Suppressor macrophage (primary cell): ENCODE measurements around the gene KDM4B.
"Not testable (repeated sequence)": the region's sequence is repeated elsewhere in the genome, so short reads cannot be mapped to it uniquely, and the experiment has no call there.

Experiments
- DNase-seq, 4 experiments: peaks; one replicate each; pipeline ENCODE4 v3.0.0-alpha.2; 2020 to 2022
- total RNA-seq, 17 experiments: gene quantifications; one replicate each; lab custom pipeline; 2026; ENCODE audit warnings: mixed read lengths in 6 of 17, inconsistent platforms in 3 of 17; lab: John Stamatoyannopoulos, UW

KDM4B gene
- total RNA-seq, result 18.0 to 48.8 (median 27.2) reads per million in 17 experiments

DNA sequence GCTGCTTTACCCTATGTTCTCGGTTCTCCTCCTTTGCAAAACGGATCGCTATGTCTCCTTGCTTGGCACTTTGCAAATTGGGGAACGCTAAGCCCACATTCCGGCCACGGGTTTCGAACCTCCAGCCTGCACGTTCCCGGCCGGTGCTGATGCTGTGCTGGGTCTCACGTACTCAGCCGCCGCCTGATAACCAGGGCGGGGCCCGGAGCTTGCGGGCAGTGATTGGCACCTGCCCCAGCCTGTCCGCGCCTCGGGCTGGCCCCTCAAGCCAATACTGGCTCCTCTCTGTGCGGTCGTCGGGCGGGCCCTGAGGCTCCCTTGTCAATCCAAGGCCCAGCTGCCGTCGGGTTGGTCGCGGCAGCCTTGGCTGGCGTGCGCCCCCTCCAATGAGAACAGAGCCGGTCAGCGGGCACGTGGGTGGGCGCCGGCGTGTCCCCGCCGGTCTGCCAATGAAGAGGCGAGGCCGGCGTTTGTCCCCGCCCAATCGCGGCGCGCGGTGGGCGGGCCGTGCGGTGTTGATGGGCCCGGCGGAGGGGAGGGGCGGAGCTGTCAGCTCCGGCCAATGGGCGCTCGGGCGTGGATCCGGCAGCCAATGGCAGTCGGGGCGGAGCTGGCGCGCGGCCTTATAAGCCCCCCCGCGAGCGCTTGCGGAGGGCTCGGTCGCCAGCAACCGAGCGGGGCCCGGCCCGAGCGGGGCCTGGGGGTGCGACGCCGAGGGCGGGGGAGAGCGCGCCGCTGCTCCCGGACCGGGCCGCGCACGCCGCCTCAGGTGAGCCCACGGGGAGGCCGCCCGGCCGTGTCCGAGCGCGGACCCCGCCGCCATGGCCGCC lies at the start of gene KDM4B:
Gene KDM4B, plus strand, starts transcription at position 652 of the 830 bp plus-strand sequence. CDS start 63,778 bp downstream, outside the sequence.
- peak; percentile 100 for DNase-seq

DNA sequence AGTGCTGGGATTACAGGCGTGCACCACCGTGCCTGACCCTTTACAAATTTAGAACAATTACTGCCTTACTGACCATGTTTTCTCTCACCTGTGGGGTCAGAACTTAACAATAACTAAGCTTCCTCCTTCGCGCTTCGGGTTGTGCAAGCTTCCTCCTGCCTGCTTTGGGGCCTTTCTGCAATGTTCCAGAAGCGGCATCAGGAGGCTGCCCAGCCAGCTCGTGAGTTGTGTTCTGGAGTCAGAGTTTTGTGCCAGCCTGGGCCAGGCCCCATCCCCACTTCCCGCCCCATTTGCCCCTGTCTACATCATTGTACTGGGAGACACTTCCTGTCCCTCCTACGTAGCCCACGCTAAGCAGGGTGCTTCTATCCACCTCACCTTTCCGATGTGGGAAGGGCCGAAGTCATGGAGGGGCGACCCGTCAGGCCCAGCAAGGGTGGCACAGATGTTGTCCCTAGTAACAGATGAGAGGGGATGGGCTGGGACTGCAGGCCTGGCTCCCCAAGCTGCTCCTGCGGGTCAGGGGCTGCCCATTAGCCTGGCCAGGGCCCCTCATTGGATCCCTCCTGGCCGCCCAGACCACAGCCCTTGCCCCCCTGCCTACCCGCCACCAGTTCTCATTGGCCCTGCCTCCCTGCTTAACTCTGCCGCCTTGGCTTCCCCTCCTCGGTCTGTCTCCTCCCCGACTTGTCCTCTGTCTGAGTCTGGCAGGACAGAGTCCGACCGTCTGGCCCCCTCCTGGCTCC lies 46.2 kb upstream of the KDM4B start:
- peak; percentile 30 to 67 (median 54) for DNase-seq

DNA sequence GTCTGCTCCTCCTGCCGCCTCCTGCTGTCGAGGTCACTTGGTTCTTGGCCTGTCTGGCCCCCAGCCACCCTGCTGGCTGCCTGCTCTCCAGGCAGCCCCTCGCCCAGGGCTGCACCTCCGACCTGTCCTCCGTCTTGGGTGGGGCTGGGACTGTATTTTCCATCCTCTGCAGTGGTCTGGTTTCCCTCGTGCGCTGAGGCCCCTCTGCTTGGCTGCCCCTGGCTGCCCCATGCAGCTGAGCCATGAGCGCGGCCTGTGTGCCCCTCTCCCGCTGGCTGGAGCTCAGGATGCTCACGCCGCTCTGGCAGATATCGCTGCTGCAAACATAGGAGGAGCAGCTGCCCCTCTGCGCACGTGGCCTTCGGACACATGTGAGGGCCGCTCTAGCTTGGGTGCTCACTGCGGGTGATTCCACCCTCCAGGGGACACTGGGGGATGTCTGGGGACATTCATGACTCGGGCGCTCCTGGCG lies 45.6 kb upstream of the KDM4B start:
- DNase-seq, result no peak

DNA sequence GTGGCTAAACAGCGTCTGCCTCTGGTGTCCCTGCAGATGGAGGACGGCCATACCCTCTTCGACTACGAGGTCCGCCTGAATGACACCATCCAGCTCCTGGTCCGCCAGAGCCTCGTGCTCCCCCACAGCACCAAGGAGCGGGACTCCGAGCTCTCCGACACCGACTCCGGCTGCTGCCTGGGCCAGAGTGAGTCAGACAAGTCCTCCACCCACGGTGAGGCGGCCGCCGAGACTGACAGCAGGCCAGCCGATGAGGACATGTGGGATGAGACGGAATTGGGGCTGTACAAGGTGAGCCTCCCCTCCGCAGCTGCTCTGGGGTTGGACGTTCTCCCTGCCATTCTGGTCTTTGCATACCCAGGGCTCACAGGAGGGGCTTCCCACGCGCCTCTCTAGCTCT lies 39.7 kb upstream of the KDM4B start:
- DNase-seq, result no peak

DNA sequence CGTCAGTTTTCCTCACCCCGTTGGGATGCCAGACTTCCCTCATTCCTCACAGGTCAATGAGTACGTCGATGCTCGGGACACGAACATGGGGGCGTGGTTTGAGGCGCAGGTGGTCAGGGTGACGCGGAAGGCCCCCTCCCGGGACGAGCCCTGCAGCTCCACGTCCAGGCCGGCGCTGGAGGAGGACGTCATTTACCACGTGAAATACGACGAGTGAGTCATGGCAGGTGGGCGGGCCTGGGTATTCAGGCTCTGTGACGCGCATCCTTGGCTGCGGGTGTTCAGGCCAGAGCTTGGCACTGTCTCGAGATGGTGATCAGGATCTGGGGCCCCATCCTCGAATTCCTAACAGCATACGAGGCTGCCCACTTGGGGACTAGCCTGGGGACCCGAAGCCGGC lies 38.2 kb upstream of the KDM4B start:
- no peak for DNase-seq

DNA sequence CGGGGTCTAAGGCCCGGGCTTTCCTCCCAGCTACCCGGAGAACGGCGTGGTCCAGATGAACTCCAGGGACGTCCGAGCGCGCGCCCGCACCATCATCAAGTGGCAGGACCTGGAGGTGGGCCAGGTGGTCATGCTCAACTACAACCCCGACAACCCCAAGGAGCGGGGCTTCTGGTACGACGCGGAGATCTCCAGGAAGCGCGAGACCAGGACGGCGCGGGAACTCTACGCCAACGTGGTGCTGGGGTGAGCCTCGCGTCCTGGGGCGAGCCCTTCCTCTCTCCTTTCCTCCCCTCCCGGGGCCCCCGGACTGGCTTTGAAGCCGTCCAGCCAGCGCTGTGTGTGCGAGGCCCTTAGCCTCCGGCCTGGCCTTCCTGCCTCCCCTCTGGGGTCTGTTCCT lies 36.2 kb upstream of the KDM4B start:
- DNase-seq, result no peak

DNA sequence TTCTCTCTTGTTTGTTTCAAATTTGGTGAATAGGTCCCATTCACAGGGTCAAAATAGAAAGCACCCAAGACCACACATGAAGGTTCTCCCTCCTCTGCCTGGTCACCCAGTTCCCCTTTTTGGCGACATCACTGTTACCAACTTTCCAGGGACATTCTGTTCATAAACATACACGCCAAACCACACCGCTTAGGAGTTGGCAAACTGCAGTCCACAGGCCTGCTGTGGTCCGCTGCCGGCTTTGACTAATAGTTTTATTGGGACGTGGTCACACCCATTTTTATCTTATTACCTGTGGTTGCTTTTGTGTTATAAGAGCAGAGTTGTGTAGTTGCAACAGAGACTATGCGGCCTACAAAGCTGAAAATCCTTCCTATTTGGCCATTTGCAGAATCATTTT lies 35.4 kb upstream of the KDM4B start:
- peak in 1 of 4 experiments; percentile 23 for DNase-seq

DNA sequence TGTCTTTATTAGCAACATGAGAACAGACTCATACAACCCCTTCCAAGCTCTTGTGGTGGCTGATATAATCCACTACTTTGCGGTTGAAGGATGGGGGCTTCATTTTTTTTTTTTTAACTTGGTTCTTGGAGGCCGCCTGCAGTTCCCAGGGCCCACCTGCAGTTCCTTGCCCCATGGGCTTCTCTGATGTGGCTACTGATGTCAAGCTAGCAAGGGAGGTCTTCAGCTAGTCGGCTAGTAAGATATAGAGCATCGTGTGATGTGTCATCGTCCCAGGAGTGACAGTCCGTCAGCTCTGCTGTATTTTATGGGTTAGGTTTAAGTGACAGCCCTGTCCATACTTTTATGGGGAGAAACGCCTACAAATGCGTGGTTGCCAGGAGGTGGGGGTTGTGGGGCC lies 33.5 kb upstream of the KDM4B start:
- no peak for DNase-seq

DNA sequence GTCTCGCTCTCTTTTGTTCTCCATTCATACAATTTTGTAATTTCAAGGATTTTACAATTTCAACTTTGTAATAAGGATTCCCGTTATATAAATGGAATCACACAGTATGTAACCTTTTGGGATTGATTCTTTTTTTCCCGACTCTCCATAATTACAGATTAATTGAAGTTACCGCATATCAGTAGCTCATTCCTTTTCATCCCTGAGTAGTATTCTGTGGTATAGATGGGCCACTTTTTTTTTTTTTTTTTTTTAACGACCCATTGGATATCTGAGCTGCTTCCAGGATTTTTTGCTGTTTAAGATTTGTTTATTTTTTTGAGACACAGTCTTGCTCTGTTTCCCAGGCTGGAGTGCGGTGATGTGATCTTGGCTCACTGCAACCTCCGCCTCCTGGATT lies 31.9 kb upstream of the KDM4B start:
- DNase-seq, result no peak

DNA sequence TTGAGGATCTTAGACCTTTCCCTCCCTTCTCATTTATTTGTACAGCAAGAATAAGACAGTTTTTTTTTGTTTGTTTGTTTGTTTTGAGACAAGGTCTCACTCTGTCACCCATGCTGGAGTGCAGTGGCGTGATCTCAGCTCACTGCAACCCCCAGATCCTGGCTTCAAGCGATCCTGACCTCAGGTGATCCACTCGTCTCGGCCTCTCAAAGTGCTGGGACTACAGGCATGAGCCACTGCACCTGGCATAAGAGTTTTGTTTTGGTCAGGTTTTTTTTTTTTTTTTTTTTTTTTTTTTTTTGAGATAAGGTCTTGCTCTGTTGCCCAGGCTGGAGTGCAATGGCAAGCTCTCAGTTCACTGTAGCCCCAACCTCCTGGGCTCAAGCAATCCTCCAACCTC lies 30.5 kb upstream of the KDM4B start:
- DNase-seq, result not testable (repeated sequence)

DNA sequence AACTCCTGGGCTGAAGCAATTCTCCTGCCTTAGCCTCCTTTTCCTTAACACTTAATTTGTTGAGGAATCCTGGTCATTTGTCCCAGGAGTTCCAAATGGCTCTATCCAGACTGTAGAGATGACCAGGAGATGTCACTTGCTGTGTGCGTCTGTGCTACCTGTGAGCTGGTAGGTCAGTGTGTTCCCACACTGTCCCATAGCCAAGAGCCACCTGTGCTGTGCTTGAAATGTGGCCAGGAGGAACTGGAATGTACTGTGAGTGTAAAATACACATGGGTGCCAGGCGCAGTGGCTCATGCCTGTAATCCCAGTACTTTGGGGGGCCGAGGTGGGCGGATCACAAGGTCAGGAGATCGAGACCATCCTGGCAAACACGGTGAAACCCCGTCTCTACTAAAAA lies 29.4 kb upstream of the KDM4B start:
- no peak for DNase-seq

DNA sequence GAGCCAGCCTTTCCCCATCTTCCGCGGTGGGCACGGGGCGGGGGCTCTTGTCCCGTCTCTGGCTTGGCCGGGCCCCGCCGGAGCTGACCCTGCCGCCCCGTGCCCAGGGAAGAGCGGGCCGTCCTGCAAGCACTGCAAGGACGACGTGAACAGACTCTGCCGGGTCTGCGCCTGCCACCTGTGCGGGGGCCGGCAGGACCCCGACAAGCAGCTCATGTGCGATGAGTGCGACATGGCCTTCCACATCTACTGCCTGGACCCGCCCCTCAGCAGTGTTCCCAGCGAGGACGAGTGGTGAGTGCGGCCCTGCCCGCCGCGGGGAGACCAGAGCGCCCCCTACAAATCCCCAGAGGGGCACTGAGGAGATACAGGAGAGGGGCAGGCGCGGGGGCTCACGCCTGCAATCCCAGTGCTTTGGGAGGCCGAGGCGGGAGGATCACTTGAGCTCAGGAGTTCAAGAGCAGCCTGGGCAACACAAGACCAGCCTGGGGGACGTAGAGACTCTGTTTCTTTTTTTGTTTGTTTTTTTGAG lies 27.2 kb upstream of the KDM4B start:
- DNase-seq, result not testable (repeated sequence)

DNA sequence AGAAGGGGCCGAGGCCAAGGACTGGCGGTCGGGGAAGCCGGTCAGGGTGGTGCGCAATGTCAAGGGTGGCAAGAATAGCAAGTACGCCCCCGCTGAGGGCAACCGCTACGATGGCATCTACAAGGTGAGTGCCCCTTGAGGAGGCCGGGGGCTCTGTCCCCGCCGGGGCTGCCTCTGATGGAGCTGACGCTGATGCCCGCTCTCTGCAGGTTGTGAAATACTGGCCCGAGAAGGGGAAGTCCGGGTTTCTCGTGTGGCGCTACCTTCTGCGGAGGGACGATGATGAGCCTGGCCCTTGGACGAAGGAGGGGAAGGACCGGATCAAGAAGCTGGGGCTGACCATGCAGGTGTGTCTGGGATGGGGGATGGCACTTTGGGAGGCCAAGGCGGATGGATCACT lies 18.3 kb upstream of the KDM4B start:
- peak in 3 of 4 experiments; percentile 14 to 42 (median 37) for DNase-seq

DNA sequence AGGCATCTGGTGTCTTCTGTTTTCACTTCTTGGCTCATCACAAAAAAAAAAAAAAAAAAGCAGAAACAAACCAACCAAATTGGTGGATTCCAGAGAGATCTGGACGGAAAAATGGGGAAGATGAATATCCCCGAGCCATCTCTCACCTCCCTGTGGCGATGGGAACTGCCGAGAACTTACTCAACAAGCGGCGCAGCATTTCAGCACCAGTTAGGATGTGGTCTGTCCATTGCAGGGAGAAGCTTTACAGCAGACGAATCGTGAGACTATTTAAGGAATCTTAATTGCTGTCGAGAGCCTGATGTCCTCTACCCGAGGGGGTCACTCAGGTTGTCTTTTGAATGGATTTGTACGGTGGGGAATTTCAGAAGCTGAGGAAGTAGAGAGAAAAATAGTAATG lies 17.3 kb upstream of the KDM4B start:
- peak; percentile 11 to 74 (median 54) for DNase-seq

DNA sequence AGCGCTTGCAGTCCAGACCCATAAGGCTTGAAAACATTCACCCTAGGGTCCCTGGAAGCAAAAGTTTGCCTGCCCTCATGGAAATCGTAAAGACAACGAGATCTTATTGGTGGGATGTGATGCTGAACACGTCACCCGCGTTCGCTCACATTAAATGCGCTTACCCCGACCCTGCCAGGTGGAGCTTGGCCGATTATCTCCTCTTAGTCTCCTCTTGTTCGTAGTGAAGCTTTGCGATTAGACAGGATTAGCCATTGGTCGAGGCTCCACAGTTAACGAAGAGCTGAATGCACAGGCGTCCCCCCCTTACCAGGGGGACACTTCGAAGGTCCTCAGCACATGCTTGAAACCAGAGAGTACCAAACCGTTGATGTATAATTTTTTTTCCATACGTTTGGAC lies 16.0 kb upstream of the KDM4B start:
- no peak for DNase-seq

DNA sequence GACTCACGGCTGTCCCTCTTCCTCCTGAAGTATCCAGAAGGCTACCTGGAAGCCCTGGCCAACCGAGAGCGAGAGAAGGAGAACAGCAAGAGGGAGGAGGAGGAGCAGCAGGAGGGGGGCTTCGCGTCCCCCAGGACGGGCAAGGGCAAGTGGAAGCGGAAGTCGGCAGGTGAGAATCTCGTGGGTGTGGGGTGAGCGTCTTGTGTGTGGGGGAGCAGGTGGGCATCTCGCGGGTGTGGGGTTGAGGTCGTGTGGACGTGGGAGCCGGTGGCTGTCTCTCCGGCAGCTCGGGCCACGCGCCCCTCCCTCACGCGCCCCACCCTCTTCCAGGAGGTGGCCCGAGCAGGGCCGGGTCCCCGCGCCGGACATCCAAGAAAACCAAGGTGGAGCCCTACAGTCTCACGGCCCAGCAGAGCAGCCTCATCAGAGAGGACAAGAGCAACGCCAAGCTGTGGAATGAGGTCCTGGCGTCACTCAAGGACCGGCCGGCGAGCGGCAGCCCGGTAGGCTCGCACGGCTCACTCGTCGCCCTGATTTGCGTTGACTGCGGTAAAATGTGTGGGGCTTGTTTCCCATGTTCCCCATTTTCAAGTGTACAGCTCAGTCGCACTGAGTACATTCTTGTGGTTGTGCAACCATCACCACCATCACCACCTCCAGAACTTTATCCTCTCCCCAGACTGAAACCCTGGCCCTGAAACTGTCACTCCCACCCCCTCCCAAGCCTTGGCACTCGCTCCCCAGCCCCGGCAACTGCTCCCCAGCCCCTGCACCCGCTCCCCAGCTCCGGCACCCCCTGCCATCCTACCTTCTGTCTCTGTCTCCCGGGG lies 14.4 kb upstream of the KDM4B start:
- peak in 2 of 4 experiments; percentile 27 to 31 for DNase-seq

DNA sequence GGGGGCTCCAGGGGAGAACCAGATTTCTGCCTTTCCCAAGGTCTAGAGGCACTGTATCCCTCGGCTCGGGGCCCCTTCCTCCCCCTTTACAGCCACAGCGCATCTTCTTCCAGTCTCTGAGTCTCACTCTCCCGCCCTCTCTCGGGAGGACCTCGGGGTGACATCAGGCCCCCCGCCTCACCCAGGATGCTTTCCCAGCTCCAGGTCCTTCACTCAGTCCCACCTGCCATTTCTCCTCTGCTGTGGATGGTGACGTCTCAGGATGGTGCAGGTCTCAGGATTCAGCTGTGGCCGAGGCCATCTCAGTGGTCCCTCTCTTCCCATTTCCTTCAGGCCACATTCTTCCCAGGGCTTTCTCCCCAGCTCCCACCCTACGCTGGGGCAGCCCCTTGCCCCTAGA lies 13.6 kb upstream of the KDM4B start:
- DNase-seq, result no peak

DNA sequence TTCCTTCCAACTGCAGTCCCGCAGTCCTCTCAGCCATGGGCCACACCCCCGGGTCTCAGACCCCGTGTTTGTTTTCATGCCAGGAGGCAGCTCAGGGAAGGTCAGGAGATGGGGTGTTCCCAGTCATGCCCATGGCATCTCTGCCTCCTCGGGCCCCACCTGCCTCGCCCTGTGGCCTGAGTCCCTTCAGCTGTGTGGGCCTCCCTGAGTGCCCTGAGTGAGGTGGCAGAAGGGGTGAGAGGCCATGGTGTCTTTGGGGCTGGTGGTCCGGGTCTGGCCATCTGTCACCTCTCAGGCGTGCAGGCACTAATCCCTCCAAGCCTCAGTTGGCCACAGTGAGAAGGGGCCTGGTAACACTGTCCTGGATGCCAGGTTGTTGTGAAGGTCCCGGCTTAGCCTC lies 10.9 kb upstream of the KDM4B start:
- DNase-seq, result no peak

DNA sequence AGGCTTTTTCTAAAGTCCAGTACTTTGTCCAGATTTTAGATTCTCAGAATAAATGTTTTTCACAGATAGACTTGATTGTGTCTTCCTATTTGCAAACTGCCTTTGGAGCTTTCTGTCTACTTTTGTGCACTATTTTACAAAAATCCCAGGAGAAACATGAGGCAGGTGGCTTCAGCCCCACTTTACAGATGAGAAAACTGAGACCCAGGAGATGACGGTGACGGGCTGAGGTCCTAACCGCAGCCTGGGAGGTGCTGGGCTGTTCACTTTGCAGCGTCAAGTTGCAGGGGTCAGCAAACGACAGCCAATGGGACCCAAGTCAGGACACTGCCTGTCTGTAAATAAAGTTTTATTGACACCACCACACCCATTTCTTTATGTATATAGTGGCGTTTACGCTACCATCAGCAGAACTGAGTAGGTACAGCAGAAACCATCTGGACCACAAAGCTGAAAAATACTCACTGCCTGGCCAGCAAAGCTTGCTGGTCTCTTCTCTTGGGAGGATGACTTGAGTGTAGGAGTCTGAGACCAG lies 6.8 kb upstream of the KDM4B start:
- DNase-seq, result no peak

DNA sequence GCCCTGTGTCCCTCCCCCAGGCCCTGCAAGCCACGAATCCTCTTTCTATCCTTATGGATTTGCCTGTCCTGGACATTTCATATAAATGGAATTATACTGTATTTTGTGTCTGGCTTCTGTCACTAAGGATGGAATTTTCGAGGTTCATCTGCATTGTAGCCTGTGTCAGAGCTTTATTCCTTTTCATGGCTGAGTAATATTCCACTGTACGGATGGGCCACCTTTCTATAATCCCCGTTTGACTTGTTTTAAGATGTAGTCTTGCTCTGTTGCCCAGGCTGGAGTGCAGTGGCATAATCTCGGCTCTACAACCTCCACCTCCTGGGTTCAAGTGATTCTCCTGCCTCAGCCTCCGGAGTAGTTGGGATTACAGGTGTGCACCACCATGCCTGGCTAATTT lies 3.9 kb upstream of the KDM4B start:
- no peak for DNase-seq

DNA sequence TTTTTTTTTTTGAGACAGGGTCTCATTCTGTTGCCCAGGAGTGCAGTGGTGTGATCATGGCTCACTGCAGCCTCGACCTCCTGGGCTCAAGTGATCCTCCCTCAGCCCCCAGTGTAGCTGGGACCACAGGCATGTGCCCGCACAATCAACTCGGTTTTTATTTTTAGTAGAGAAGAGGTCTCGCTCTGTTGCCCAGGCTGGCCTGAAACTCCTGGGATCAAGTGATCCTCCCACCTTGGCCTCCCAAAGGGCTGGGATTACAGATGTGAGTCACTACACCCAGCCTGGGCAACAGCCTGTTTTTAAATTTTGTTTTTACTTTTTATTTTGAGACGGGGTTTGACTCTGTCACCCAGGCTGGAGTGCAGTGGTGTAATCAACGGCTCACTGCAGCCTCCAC lies 2.3 kb upstream of the KDM4B start:
- DNase-seq, result no peak
